SK-N-SH treated with all-trans-retinoic acid at 6 μM for 48 hours (cell line): ENCODE data around the gene PPP1R27.

Source experiments
- CSRNP3 ChIP-seq: fragments of 250-450 bp; sonication (Bioruptor Pico); IDR thresholded peaks from 2 replicates; pipeline ENCODE4 v1.5.1; 2021; ENCODE audit warnings: mild to moderate bottlenecking, moderate library complexity
- GLIS3 ChIP-seq: fragments of 250-450 bp; sonication (Bioruptor Pico); IDR thresholded peaks from 2 replicates; pipeline ENCODE4 v1.5.0; 2020; ENCODE audit warnings: mild to moderate bottlenecking, moderate library complexity
- ISL1 ChIP-seq: fragments of 250-450 bp; sonication (Bioruptor Pico); IDR thresholded peaks from 2 replicates; pipeline ENCODE4 v2.1.2; 2022; ENCODE audit warnings: mild to moderate bottlenecking, moderate library complexity
- PATZ1 ChIP-seq: fragments of 250-450 bp; sonication (Bioruptor Pico); IDR thresholded peaks from 2 replicates; pipeline ENCODE4 v1.8.0; 2020; ENCODE audit warnings: mild to moderate bottlenecking, moderate library complexity, borderline replicate concordance
- POU6F1 ChIP-seq: fragments of 250-450 bp; sonication (Bioruptor Pico); IDR thresholded peaks from 2 replicates; pipeline ENCODE4 v1.8.0; 2021; ENCODE audit warnings: low read depth, mild to moderate bottlenecking, moderate library complexity, borderline replicate concordance
- RARB ChIP-seq: fragments of 250-450 bp; sonication (Bioruptor Pico); IDR thresholded peaks from 2 replicates; pipeline ENCODE4 v1.8.0; 2021; ENCODE audit warnings: mild to moderate bottlenecking, moderate library complexity
- SNAI2 ChIP-seq: fragments of 250-450 bp; sonication (Bioruptor Pico); IDR thresholded peaks from 2 replicates; pipeline ENCODE4 v1.5.0; 2020; ENCODE audit warnings: mild to moderate bottlenecking, moderate library complexity
- ZC3H10 ChIP-seq: fragments of 250-450 bp; sonication (Bioruptor Pico); IDR thresholded peaks from 2 replicates; pipeline ENCODE4 v1.5.1; 2021; ENCODE audit warnings: mild to moderate bottlenecking, moderate library complexity
- ZFP3 ChIP-seq: fragments of 250-450 bp; sonication (Bioruptor Pico); IDR thresholded peaks from 2 replicates; pipeline ENCODE4 v1.5.0; 2020; ENCODE audit warnings: mild to moderate bottlenecking, moderate library complexity
- ZFP30 ChIP-seq: fragments of 450-650 bp; formaldehyde crosslinking; IDR thresholded peaks from 2 replicates; pipeline ENCODE4 v1.5.0; 2022; ENCODE audit warnings: mild to moderate bottlenecking, moderate library complexity
- ZNF70 ChIP-seq: fragments of 450-650 bp; formaldehyde crosslinking; IDR thresholded peaks from 2 replicates; pipeline ENCODE4 v1.5.0; 2020; ENCODE audit warnings: mild to moderate bottlenecking, moderate library complexity

GRCh38 chr17:81870981-81871386 lies 36.1 kb upstream of the PPP1R27 start, which contains the start of gene ARHGDIA:
- TF ChIP-seq SNAI2 (no peak), ISL1 (no peak), RARB (CRISPR knock-in tag) (no peak), PATZ1 (CRISPR knock-in tag) (no peak), GLIS3 (CRISPR knock-in tag) (no peak), CSRNP3 (CRISPR knock-in tag) (no peak), ZNF70 (CRISPR knock-in tag) (no peak), POU6F1 (CRISPR knock-in tag) (no peak), ZC3H10 (CRISPR knock-in tag) (no peak), ZFP30 (CRISPR knock-in tag) (no peak), ZFP3 (CRISPR knock-in tag) (no peak)
